WTC11 (cell line): Measurements from ENCODE around the gene ENGASE. TPM values are rescaled to one million over a fixed set of nuclear protein-coding genes. Genes with fewer than 3 reads are reported as not detected.

Source experiments
- ATAC-seq: fragments of 200-7000 bp; cut with Tn5 transposase; 2 replicates; pipeline ENCODE4 v1.10.0; 2021; ENCODE audit warnings: mild to moderate bottlenecking, moderate library complexity
- CTCF ChIA-PET: fragments of 300-600 bp; sonication (Branson Sonifier 250); formaldehyde crosslinking; loops from one replicate; lab custom pipeline; 2021; ENCODE audit warnings: antibody characterized with exemption; lab: Charles Lee
- POLR2A ChIA-PET: fragments of 350-600 bp; sonication (Branson Sonifier 250); formaldehyde crosslinking; loops from one replicate; lab custom pipeline; 2021; ENCODE audit warnings: antibody characterized with exemption; lab: Charles Lee
- DNase-seq: peaks from one replicate; pipeline ENCODE4 v3.0.0; 2021; ENCODE audit warnings: low spot score
- H3K27ac Mint-ChIP-seq: 2 replicates; pipeline ENCODE4 v1.8.0; 2021; ENCODE audit warnings: mixed read lengths
- H3K27me3 Mint-ChIP-seq: 2 replicates; pipeline ENCODE4 v1.8.0; 2021; ENCODE audit warnings: low read depth, mild to moderate bottlenecking, moderate library complexity, mixed read lengths
- H3K36me3 Mint-ChIP-seq: 2 replicates; pipeline ENCODE4 v1.8.0; 2021; ENCODE audit warnings: mixed read lengths
- H3K4me1 Mint-ChIP-seq: 2 replicates; pipeline ENCODE4 v1.8.0; 2022; ENCODE audit warnings: mixed read lengths
- H3K4me3 Mint-ChIP-seq: 2 replicates; pipeline ENCODE4 v1.8.0; 2021; ENCODE audit warnings: mild to moderate bottlenecking, moderate library complexity, mixed read lengths
- H3K9me3 Mint-ChIP-seq: 2 replicates; pipeline ENCODE4 v1.8.0; 2021; ENCODE audit warnings: mixed read lengths
- CREM ChIP-seq: sonication (generic); formaldehyde crosslinking; IDR thresholded peaks from 2 replicates; pipeline ENCODE4 v1.8.1; 2022; ENCODE audit warnings: mild to moderate bottlenecking, missing genetic modification reagents, moderate library complexity
- ELF4 ChIP-seq: sonication (generic); formaldehyde crosslinking; IDR thresholded peaks from 2 replicates; pipeline ENCODE4 v1.8.1; 2022; ENCODE audit warnings: low read depth, mild to moderate bottlenecking, moderate library complexity, missing genetic modification reagents
- EMX1 ChIP-seq: fragments of 250-450 bp; sonication (Bioruptor Pico); IDR thresholded peaks from 2 replicates; pipeline ENCODE4 v1.8.0; 2021; ENCODE audit warnings: mild to moderate bottlenecking
- FOXJ3 ChIP-seq: sonication (generic); formaldehyde crosslinking; IDR thresholded peaks from 2 replicates; pipeline ENCODE4 v1.9.0; 2021; ENCODE audit warnings: missing genetic modification reagents, mild to moderate bottlenecking, borderline replicate concordance
- FOXP1 ChIP-seq: sonication (generic); formaldehyde crosslinking; IDR thresholded peaks from 2 replicates; pipeline ENCODE4 v1.8.0; 2022; ENCODE audit warnings: missing genetic modification reagents, mild to moderate bottlenecking, moderate library complexity, borderline replicate concordance
- GRHL2 ChIP-seq: fragments of 250-450 bp; sonication (Bioruptor Pico); IDR thresholded peaks from 2 replicates; pipeline ENCODE4 v1.8.0; 2022; ENCODE audit warnings: mild to moderate bottlenecking, moderate library complexity; ENCODE audit not compliant: insufficient replicate concordance, severe bottlenecking
- HMGXB4 ChIP-seq: sonication (generic); formaldehyde crosslinking; IDR thresholded peaks from 2 replicates; pipeline ENCODE4 v1.8.1; 2023; ENCODE audit warnings: mild to moderate bottlenecking, moderate library complexity, missing genetic modification reagents
- IRF1 ChIP-seq: sonication (generic); formaldehyde crosslinking; IDR thresholded peaks from 2 replicates; pipeline ENCODE4 v1.8.0; 2023; ENCODE audit warnings: missing genetic modification reagents
- JAZF1 ChIP-seq: fragments of 250-450 bp; sonication (Bioruptor Pico); IDR thresholded peaks from 2 replicates; pipeline ENCODE4 v1.9.0; 2021; ENCODE audit warnings: moderate library complexity, mild to moderate bottlenecking, inconsistent platforms
- KAT7 ChIP-seq: sonication (generic); formaldehyde crosslinking; IDR thresholded peaks from 2 replicates; pipeline ENCODE4 v1.8.1; 2023; ENCODE audit warnings: missing genetic modification reagents, mild to moderate bottlenecking, borderline replicate concordance
- MAX ChIP-seq: sonication (generic); formaldehyde crosslinking; IDR thresholded peaks from 2 replicates; pipeline ENCODE4 v1.8.0; 2022; ENCODE audit warnings: mild to moderate bottlenecking, missing genetic modification reagents
- NR2C2 ChIP-seq: sonication (generic); formaldehyde crosslinking; IDR thresholded peaks from 2 replicates; pipeline ENCODE4 v1.8.0; 2022; ENCODE audit warnings: mild to moderate bottlenecking, missing genetic modification reagents
- PRRX2 ChIP-seq: fragments of 250-450 bp; sonication (Bioruptor Pico); IDR thresholded peaks from 2 replicates; pipeline ENCODE4 v1.8.0; 2021; ENCODE audit warnings: mild to moderate bottlenecking
- SMAD4 ChIP-seq: sonication (generic); formaldehyde crosslinking; IDR thresholded peaks from 2 replicates; pipeline ENCODE4 v1.8.0; 2022; ENCODE audit warnings: mild to moderate bottlenecking, missing genetic modification reagents
- TP53 ChIP-seq: sonication (generic); formaldehyde crosslinking; IDR thresholded peaks from 2 replicates; pipeline ENCODE4 v1.8.1; 2023; ENCODE audit warnings: mild to moderate bottlenecking, missing genetic modification reagents
- USF1 ChIP-seq: sonication (generic); formaldehyde crosslinking; IDR thresholded peaks from 2 replicates; pipeline ENCODE4 v1.8.0; 2022; ENCODE audit warnings: mild to moderate bottlenecking, missing genetic modification reagents
- USF2 ChIP-seq: sonication (generic); formaldehyde crosslinking; IDR thresholded peaks from 2 replicates; pipeline ENCODE4 v1.8.1; 2023; ENCODE audit warnings: mild to moderate bottlenecking, missing genetic modification reagents, moderate library complexity
- ZNF121 ChIP-seq: sonication (generic); formaldehyde crosslinking; IDR thresholded peaks from 2 replicates; pipeline ENCODE4 v1.8.0; 2023; ENCODE audit warnings: missing genetic modification reagents
- ZNF281 ChIP-seq: sonication (generic); formaldehyde crosslinking; IDR thresholded peaks from 2 replicates; pipeline ENCODE4 v1.8.0; 2023; ENCODE audit warnings: mild to moderate bottlenecking, missing genetic modification reagents
- ZNF317 ChIP-seq: sonication (generic); formaldehyde crosslinking; IDR thresholded peaks from 2 replicates; pipeline ENCODE4 v1.8.1; 2023; ENCODE audit warnings: low read depth, mild to moderate bottlenecking, moderate library complexity, missing genetic modification reagents, borderline replicate concordance
- ZNF416 ChIP-seq: fragments of 250-450 bp; sonication (Bioruptor Pico); IDR thresholded peaks from 2 replicates; pipeline ENCODE4 v1.9.0; 2021; ENCODE audit warnings: mild to moderate bottlenecking, inconsistent platforms
- ZNF671 ChIP-seq: fragments of 250-450 bp; sonication (Bioruptor Pico); IDR thresholded peaks from 2 replicates; pipeline ENCODE4 v1.8.0; 2021; ENCODE audit warnings: mild to moderate bottlenecking
- total RNA-seq: library from RNA; stranded (reverse); gene quantifications from 3 replicates; pipeline ENCODE4 v1.2.3, GENCODE V29; 2021

The ENGASE gene
- total RNA-seq, 1 experiment from 2014 or later, result 41.6 TPM

GRCh38 chr17:79105937-79106336, 31.3 kb downstream of the ENGASE start (continued):
- TF ChIP-seq USF1, result no peak
- no peak for TF ChIP-seq FOXP1 (CRISPR knock-in tag)
- TF ChIP-seq KAT7 (CRISPR knock-in tag), result no peak
- no peak for TF ChIP-seq ZNF416 (CRISPR knock-in tag)
- TF ChIP-seq FOXJ3 (CRISPR knock-in tag), result no peak
- no peak for TF ChIP-seq ZNF671 (CRISPR knock-in tag)
- TF ChIP-seq ZNF317, result no peak
- TF ChIP-seq, all 79 proteins: peak for 0

- Mint-ChIP-seq H3K36me3 (no peaks in the 10 kb centered on the region), H3K27me3 (no peaks in the 10 kb centered on the region), H3K4me1 (no peaks in the 10 kb centered on the region), H3K9me3 (no peaks in the 10 kb centered on the region), H3K27ac (no peak overlapping the region), H3K4me3 (no peak overlapping the region)
- POLR2A ChIA-PET, result no interaction called here
- TF ChIP-seq FOXJ3 (CRISPR knock-in tag), result no peak
- TF ChIP-seq TP53 (CRISPR knock-in tag), result no peak
- TF ChIP-seq GRHL2 (CRISPR knock-in tag), result no peak
- TF ChIP-seq ZNF281 (CRISPR knock-in tag), result no peak
- no peak for TF ChIP-seq CREM (CRISPR knock-in tag)
- no peak for TF ChIP-seq FOXP1 (CRISPR knock-in tag)
- no peak for TF ChIP-seq HMGXB4 (CRISPR knock-in tag)
- TF ChIP-seq ELF4 (CRISPR knock-in tag), result no peak
- no peak for TF ChIP-seq NR2C2 (CRISPR knock-in tag)
- no peak for TF ChIP-seq EMX1 (CRISPR knock-in tag)
- no peak for TF ChIP-seq USF2 (CRISPR knock-in tag)
- no peak for TF ChIP-seq ZNF121 (CRISPR knock-in tag)
- no peak for TF ChIP-seq IRF1
- no peak for TF ChIP-seq SMAD4 (CRISPR knock-in tag)
- TF ChIP-seq MAX (CRISPR knock-in tag), result no peak
- TF ChIP-seq PRRX2 (CRISPR knock-in tag), result no peak
- TF ChIP-seq JAZF1 (CRISPR knock-in tag), result no peak
- DNase-seq (no peak), ATAC-seq (no peak)
- CTCF ChIA-PET, result interaction anchor here (1.3 to 4.5 kb wide), 3 partner anchors 9 to 286 kb away, joined by 3 to 34 read pairs (median 25); no protein-coding TSS in a partner anchor
These were observed 32.3 kb downstream of the ENGASE start for GRCh38 chr17:79106958-79107357.
